Stimulated activated CD4-positive, alpha-beta T cell treated with anti-CD3 and anti-CD28 coated beads, TNF-alpha, amount 100 ng/mL, for 1 hour (primary cell): Measurements from ENCODE around the gene DGKI.
"Not testable (repeated sequence)": the region's sequence is repeated elsewhere in the genome, so short reads cannot be mapped to it uniquely, and the experiment has no call there.

Experiments
- DNase-seq, 3 donors: peaks; one replicate each; pipeline ENCODE4 v3.0.0-alpha.2; 2020; ENCODE audit warnings: low read depth in 3 of 3, low spot score in 1 of 3

The DGKI gene

DNA sequence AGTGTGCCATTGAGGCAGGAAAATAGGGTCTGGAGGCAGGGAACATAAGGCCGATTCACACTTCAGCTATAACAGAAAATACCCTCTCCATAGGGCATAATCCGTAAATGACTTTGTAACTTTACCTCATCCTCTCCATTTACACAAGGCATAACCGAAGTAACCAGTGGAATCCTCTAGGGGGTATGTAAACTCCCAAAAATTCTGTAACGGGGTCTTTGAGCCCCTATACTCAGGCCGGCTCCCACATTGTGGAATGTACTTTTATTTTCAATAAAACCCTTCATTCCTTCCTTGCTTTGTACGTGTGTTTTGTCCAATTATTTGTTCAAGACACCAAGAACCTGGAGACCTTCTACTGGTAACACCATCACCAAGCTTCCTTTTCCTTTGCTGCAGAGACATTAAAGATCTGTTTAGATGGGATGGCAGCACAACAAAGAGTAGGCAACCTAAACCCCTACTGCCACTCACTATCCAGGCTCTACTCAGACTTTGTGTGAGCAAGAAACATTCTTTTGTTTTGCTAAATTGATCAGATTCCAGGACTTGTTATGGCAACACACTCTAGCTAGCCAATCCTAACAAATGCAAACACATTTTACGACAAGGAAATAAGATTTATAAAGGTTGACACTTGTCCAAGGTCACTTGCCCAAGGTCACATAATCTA lies 99.3 kb downstream of the DGKI start:
- DNase-seq, result no peak

DNA sequence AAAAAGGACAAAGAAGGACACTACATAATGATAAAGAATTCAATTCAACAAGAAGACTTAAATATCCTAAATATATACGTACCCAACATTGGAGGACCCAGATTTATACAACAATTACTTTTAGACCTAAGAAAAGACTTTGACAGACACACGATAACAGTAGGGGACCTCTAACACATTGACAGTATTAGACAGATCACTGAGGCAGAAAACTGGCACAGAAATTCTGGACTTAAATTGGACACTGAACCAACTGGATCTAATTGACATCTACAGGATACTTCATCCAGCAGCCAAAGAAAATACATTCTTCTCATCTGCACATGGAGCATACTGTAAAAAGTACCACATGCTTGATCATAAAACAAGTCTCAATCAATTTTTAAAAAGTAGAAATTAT lies 103.8 kb downstream of the DGKI start:
- DNase-seq, result no peak

DNA sequence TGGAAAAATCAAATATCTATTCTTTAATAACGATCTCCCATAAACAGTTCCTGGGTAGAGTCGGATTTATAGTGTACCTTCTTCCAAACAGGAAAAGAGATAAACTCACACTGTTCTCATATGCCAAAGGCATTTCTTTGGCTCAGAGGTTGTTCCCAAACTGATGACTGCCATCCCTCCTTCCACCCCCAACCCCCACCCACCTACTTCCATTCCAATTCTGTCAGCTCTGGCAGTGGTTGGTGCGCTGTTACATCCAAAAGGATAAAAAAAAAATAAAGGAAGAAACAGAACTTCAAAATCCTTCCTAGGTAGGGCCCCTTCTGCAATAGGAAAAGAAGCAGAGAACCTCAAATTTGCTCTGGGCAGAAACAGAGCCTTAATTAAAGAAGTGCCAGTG lies 104.7 kb downstream of the DGKI start:
- no peak for DNase-seq

DNA sequence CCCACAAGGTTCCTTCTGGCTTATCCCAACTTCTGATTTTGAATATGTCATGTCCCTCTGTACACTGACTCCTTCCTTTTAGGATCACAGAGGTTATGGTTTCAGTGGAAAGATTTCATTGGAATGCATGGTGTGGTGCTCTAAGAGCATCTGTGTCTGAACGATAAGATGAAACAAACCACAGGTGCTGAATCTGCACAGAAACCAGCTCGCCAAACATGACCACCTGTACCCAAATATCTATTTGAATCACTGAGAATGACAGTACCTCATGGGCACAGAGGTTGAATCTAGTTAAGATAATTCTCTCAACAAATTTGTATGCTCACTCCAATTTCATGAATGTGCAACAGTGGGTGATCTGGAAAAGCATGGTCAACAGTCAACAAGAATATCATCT lies 105.3 kb downstream of the DGKI start:
- DNase-seq, result no peak

DNA sequence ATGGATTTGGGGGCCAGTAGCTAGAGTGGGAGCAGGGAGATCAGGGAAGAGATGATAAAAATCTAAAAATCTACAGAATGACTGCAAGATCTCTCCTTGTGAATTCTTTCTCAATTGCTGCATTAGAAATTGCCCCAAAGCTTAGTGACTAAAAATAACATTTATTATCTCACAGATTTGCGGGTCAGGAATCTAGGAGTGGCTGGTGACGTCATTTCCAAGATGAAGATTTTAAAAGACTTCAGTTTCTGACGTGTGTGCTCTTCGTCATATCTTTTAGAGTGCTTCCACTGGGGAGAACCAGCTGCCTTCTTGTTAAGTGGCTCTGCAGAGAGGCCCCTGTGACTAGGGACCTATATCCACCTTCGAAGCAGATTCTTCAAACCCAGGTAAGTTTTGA lies 112.6 kb downstream of the DGKI start:
- no peak for DNase-seq

DNA sequence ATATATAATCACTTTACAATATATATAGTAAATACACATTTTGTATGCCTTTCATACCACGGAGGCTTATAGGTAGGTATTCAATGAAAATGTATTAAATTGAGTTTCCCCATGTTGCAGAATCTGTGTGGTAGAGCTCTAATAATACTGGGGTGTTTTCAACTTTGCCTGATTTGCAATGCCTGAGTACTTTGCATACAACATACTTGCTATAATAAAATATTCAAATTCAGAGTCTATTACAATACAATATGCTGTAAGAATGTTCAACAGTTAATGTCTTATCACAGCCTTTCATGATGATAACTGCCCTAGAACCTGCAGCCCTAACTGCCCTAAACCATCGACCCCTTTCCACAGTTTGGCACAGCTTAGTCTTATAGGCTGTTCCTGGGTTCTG lies 114.6 kb downstream of the DGKI start:
- no peak for DNase-seq

DNA sequence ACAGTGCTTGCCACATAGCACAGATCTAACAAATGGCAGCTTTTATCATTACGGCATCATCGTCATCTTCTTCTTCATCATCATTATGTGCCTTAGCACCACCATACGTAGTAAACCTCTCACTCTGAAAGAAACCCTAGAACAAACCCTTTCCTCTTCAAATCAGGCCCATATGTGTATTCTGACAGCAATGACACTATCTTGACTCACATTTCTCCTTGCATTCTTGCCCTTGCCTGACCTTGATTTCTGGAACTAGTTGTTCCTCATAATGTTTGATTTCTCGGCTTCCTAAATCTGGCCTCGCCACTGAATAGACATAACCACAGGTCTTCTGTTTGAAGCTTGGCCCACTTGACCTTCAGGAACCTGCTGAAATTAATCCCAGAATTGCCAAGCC lies 115.3 kb downstream of the DGKI start:
- no peak for DNase-seq

DNA sequence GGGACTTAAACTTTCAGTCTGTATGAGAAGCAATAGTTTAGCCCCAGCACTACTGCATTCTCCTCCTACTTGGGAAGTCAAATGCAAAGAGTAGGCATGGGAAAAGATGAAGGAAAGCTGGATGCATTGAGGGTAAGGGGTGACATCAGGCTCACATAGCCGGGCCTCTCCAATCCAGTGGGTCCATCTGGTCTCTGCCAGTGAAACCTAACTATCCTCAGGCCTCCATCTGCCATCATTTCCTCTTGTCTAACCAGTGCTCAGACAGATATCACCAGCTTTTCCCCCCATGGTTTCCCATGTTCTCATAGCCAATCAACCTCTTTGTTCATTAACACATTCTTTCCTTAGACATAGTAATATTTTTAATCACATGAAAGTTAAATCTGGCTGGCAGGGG lies 118.3 kb downstream of the DGKI start:
- DNase-seq, result no peak

DNA sequence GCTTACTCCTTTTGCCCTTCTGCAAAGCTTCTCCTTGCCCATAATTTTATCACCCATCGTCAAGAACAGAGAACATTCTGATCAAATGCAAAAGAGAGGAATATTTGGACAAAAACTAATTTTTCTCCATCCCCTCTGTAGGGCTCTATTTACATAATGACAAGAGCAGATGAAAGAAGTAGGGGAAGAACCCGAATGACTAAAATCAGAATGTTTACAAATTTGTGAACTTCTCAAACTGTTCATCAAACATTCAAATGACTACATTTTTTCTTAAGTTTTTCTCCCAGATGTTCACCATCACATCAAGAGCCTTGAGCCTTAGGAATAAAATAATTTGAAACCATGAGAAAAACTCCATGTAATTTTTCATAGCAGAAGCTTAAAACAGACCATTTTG lies 119.4 kb downstream of the DGKI start:
- DNase-seq, result no peak

DNA sequence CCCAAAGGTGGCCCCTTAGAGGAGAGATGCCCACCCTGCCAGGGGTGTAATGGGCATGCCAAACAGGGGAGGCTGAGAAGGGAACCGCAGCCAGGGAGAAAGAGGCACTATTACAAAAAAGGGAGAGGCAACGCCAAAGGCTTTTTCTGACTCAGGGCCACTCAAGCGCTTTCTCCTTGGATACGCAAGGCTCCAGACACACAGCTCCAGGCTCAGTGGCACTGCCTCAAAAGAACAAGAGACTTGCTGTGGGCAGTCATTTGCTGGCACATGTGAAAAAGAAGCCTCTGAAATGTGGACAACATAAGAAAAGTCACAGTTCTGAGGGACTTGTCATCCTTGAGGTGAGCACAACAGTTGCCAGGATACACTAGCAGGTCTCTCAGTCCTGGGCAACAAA lies 128.4 kb downstream of the DGKI start:
- no peak for DNase-seq

DNA sequence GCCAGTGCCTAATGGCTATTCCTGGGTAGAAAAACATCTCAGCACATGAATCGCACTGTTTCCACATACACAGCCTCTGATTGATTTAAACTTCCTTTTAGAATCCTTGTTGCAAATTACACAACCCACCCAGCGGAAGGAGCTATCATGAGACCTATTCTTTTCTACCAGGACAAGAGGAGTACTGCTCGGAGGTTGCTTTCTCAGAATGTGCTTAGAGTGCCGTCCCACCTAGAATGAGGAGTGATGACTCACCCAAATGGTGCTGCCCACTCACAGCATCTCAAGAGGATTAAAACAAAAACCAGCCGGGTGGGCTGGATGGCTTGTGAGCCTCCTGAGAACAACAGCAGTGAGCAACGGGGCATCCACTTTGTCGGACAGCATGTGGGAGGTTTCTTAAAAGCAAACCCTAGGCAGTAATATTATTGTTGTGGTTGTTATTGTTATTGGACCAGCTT lies 128.9 kb downstream of the DGKI start:
- no peak for DNase-seq

DNA sequence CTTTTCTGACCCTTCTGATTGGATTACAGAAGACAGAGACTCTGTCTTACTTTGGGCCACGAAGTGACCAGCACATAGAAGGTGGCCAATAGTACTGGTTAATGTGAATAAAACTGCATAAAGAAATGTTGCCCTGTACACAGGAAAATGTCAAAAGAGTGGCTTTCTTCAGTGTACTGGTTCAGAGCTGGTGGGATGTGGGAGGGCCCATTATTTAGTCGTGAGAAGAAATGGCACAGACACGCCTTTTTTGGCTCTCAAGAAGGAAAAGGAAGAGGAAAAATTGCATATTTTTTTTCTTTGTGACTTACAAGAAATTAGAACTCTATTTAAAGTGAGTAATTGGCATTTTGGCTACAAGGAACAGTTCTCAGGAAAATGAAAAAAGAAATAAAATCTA lies 129.7 kb downstream of the DGKI start:
- no peak for DNase-seq

DNA sequence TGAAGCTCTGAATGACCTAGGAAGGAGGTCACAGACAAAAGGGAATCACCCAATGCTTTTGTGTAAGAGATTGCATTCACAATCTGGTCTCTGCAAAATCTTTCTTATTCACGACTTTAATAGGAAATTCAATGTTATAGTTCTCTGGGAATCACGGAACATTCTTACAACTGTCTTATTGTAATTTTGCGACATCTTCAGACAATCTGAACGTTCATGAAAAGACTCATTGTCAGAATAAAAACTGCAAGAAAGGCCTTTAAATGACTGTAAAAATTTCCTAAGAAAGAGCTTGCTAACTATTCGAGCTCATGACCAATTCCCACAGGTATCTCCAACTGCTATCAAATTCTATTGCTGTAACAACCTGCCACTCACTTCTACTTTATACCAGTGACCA lies 130.7 kb downstream of the DGKI start:
- no peak for DNase-seq

DNA sequence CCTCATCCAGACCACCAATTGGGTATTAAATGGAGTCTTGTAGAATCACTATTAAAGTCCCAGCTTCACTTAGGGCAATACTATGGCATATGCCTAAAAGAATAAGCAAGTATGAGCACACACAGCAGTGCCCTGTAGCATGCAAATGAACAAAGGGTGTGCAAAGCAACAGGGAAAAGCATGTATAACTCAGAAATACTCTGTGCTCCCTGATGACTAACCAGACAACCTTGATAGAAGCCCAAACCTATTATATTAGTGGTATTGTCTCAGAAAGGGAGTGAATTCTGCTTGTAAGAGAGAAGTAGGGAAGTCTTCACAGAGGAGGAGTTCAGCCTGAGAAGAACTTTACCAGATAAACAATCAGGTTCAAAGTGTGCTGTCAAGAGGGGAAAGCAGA lies 131.2 kb downstream of the DGKI start:
- no peak for DNase-seq

DNA sequence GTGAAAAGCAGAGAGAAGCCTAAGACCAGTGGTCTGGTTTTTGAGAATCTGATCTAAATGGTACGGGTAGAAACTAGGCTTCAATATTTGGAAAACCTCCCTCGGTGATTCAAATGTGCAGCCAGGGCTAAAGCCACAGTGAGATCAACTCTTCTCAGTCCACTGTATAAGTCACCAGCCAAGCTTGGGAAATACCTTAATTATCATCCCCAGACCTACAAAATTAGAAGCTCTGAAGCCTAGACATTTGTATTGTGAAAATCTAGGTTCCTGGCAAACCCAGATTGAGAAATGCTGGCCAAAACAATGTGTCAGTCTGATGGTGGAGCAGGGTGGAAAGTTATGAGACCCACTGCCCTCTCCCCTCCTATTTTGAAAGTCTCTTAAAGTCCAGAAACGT lies 131.7 kb downstream of the DGKI start:
- DNase-seq, result no peak

DNA sequence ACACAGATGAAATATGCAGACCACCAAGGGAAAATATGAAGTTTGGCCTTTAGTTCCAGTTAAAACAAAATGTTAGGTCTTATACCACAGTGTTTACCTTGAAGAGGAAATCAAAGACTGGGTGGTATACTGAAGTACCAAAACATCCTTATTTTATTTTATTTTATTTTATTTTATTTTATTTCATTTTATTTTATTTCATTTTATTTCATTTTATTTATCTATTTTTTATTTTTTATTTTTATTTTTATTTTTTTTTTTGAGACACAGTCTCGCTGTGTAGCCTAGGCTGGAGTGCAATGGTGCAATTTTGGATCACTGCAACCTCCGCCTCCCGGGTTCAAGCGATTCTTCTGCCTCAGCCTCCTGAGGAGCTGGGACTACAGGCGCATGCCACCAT lies 140.4 kb downstream of the DGKI start:
- DNase-seq, result not testable (repeated sequence)

DNA sequence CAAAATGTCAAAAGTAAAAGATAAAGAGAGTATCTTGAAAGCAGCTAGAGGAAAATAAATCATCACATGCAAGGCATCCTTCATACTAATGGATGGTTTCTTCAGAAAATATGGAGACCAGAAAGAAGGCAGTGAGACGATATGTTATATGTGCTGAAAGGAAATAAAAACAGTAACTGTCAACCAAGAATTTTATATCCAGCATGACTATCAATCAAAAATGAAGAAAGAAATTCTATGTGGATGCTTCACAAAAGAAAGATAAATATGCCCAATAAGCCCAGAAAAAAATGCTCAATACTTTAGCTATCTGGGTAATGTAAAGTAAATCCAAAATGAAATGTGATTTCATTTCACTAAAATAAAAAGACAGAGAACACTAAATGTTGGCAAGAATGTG lies 142.1 kb downstream of the DGKI start:
- DNase-seq, result no peak

DNA sequence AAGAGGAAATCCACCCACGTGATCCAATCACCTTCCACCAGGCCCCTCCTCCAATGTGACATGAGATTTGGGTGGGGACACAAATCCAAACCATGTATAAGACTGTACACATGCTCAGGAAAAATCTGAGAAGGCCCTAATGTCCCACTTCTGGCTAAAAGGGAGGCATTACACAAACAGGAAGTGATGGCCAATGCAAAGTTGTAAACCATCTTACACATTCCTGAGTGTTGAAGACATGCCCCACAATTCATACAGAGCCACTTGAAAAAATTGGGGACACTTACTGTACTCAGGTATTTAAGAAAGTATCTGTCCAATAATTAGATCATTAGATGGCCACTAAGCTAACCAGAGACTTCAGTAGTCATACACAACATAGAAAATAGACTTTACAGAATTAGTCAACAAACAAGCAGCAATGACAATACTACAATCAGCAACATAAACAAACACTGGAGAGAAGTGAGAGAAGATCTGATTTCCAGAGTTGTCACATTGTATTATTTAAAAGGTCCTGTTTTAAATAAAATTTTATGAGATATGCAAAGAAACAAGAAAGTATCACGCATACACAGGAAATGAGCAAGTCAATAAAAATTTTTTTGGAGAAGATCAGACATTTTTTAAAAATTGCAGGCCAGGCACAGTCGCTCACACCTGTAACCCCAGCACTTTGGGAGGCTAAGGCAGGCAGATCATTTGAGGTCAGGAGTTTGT lies 143.3 kb downstream of the DGKI start:
- no peak for DNase-seq

DNA sequence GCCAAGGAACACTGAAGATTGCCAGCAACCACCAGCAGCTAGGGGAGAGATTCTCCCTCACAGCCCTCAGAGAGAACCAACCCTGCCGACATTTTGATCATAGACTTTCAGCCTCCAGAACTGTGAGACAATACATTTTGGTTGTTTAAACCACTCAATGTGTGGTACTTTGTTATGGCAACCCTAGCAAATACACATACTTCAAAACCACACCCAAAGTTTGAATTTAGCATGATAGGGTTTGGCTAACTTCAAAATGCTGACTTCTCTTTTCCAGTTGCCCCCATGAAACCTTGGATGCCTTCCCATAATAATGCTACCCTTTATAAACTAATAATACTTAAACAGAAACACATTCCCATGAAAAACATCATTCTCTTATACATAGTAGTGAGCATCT lies 149.8 kb downstream of the DGKI start:
- no peak for DNase-seq

DNA sequence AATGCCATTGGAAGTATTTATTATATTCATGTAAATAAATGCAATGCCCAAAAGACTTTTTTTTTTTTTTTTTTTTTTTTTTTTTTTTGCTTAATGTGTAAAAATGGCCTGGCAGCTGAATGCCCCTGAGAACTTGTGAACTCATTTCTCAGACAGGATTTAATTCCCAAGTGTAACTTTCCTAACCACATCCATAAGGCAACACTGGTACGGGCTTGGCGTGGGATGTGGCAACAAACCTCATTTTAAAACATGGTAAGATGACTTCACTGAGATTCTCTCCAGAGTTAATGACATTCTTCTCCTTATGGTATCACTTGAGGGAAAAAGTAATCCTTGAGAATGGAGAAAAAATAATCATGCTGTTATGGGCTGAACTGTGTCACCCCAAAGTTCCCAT lies 150.4 kb downstream of the DGKI start:
- DNase-seq, result no peak

DNA sequence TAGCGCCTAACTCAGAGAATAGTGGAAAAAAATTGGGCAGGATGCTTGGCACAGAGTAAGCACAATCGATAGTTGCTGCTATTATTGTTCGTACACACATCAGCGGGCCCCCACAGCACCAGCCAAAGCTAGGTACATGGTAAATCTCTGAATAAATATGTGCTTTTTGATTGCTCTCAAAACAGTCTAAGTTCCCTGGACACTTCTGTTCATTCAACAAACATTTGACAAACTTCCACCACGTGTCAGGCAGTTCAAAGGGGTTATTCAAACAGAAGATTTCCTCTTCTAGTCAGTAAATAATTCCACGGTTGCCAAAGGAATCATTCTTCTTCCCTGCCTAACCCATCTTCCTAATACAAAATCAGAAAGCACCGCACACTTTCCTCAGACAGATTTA lies 150.8 kb downstream of the DGKI start:
- DNase-seq, result no peak

DNA sequence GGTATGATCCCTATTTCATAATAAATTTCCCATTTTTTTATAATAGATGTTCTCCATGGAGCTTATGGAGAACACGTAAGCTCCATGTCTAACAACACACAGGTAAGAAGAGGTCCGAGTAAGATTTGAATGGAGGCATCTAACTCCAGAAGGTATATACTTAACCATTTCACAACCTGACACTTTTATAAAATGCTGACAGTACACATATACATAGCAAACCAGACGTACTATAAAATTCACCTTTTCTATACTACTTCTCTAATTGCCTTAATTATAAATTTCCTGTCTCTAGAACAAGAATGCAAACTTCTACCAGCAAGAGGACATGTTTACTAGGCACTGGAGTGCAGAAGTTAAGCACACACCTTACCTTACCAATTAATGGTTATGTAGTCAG lies 151.3 kb downstream of the DGKI start:
- no peak for DNase-seq

DNA sequence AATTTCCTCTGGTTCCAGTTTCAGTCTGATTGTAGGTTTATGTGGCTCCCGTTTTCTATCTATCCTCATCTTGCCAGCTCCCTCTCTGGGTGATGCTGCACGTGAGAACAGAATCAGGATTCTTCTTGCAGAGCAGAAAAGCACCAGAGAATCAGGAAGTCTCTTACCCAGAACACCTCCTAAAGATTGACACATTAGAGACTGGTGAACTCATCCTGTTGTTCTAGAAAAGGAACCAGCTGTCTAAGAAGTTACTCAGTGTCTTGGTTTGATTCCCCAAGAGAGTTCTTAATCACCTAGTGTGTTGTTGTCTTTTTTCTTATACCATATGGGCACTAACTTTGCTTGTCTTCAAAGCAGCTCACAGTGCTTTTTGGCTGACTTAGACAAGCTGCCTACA lies 152.4 kb downstream of the DGKI start:
- DNase-seq, result no peak
